GM19324 (cell line): ENCODE measurements around the gene PIK3IP1.
"Not testable (repeated sequence)": the region's sequence is repeated elsewhere in the genome, so short reads cannot be mapped to it uniquely, and the experiment has no call there.

Experiments
- ATAC-seq: cut with Tn5 transposase; IDR thresholded peaks from one replicate; pipeline ENCODE4 v1.9.1; 2021; ENCODE audit warnings: mild to moderate bottlenecking, moderate library complexity; ENCODE audit not compliant: unreplicated experiment, low FRiP score

The PIK3IP1 gene, protein sequence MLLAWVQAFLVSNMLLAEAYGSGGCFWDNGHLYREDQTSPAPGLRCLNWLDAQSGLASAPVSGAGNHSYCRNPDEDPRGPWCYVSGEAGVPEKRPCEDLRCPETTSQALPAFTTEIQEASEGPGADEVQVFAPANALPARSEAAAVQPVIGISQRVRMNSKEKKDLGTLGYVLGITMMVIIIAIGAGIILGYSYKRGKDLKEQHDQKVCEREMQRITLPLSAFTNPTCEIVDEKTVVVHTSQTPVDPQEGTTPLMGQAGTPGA

DNA sequence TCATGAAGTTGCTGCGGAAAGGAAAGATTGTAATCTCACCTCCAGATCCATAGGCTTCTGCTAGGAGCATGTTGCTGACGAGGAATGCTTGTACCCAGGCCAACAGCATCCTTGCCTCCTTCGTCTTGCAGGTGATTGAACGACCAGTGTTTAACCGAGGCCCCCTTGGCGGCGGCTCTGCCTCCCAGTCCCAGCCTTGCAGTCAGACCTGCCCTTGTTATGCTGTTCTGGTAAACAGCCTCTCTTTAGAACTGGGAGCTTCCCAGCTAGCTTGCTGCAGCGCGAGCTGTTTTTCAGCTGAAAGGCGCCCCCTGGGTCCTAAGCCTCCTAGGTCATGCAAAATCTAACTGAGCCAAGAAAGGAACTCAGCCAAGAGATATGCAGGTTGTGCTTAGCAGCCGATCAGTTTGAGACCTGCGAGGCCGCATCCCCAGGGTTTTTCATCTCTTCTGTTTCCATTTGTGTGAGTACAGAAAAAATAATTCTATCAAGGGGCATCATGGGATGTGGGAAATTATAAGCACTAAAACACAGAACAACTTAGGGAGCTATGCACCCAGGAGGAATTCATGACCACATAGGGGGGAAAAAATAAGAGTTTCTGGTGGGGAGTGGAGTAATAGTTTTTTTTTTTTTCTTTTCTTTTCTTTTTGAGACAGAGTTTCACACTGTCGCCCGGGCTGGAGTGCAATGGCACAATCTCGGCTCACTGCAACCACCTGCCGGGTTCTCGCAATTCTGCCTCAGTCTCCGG lies at the start of gene PIK3IP1:
Gene PIK3IP1, minus strand, starts transcription at position 253 of the 754 bp plus-strand sequence. Its CDS starts 144 bp downstream, at position 109.
- ATAC-seq, result no peak

DNA sequence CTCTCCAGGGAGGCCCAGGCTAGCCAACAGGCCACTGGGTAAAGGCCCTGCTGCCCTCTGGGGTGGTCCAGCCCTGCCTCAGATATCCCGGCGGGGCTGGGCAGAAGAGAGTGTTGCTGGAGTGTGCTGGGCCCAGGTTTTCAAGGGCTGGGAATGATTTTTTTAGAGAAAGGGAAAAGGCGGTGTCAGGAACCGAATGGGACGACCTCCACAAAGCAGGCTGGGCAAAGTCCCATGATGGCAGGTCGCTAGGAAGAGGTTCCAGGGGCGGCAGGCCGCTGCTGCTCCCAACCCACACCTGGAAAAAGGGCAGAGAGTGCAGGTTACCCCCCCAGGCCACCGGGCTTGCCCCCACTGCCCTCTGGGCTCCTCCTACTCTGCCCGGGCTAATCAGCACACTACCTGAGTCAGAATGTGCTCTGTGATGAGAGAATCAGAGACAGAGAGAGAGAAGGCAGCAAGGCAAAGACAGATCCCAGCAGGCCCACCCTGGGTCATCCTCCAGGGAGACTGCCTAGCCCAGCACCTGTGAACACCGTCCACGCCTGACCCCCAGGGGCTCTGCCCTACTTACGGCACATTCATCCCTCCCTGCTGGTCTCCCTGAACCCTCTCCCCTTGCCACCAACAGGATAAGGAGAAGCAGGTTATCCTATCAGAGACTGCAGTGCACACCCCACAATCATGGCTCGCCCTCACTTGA lies 49.2 kb upstream of the PIK3IP1 start:
- ATAC-seq, result no peak

DNA sequence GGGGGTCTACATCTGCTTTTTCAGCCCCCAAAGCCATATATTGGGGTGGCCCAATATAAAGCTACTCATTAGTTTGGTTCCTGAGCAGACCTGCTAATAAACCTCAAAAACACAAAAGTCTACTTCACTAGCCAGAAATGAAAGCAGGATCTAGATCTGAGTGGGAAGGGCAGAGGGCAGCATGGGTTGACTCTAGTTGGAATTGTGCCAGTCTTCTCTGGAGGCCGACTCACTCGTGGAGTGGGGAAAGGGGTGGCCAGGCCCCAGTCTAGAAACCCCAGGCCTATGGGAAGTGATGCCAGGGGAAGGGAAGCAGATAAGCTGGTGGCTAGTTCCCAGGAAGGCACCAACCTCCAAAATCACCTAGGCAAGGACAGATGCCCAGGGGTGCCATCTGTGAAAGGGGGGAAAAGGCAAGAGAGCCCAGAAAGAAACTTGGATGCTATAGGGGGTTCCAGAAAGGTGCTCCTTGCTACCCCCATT lies 48.5 kb upstream of the PIK3IP1 start:
- no peak for ATAC-seq

DNA sequence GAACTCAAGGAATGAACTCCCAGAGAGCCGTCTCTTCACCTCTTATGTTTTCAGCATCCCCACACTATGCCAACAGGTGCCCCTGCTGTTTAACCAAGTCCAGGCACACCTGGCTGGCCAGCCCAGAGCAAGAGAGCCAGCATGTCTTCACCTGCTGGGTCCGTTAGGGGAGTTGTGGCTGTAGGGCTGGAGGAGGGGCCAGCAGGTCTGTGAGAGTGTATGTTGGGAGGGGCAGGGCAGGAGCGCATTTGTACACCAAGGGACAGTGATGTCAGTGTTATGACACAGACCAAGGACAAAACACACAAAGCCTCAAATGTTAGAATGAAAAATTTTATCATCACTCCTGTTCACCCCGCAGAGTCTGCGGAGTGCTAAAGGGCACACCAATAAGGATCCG lies 48.1 kb upstream of the PIK3IP1 start:
- ATAC-seq, result no peak

DNA sequence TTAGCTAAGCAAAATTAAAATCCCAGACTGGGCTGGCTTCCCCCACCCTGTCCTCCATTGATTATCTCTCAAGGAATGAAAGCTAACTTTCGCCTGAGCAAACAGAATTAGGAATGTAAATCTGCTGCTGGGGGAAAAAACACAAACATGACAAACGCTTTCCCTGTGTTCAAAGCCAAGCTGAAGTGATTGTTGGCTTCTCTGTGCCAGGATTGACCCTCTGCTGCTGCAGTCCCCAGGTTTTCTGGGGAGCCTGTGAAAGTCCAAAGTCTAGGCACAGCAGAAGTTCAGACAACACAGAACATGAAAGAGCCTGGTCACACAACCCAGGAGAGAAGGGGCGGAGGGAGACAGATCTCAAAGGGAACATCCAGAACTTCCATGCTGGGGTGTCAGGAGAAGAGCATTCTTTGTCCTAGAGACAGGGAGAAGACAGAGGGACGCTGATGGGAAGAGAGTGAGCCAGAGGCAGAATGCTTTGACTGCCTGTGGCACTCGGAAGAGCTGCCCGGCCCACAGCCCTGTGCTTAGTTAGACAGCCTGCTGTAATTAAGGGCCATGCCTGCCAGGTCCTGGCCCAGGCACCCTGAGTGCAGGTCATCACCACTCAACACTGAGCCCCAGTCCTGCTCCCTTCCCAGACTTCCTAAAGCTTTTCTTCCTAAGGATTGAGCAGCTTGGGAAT lies 47.0 kb upstream of the PIK3IP1 start:
- no peak for ATAC-seq

DNA sequence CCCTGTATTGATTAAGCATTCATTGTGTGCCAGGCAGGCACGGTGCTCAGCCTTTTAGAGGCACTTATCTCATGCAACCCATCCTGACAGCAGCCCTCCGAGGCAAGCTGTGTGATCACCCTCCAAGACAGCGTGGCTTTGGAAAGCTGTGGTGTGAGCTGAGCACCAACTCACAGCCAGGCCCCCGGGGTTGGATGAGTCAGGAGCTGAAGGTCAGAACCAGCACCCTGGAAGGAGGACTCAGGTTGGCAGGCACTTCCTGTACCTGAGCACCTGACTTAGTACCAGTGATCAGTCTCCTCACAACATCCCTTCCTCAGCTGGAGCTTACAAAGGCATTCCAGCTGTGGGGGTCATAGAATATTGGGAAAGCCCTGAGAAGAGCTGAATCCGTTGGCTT lies 44.9 kb upstream of the PIK3IP1 start:
- ATAC-seq, result no peak

DNA sequence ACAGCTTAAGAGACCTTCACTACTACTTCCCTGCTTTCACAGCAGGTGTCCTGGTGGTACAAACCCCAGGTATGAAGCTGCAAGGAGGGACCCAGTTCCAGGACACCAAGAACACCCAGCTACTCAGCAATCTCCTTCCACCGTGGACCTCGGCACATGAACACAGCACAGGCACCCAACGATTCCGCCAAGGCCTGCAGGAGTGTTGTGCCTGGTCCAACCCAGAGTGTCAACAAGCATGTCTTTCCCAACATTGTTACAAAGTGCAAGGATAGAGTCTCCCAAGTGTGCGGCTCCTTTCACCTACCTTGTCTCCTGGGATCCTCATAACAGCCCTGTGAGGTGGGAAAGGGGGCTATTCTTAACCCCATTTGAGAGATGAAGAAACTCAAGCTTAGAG lies 42.0 kb upstream of the PIK3IP1 start:
- ATAC-seq, result no peak

DNA sequence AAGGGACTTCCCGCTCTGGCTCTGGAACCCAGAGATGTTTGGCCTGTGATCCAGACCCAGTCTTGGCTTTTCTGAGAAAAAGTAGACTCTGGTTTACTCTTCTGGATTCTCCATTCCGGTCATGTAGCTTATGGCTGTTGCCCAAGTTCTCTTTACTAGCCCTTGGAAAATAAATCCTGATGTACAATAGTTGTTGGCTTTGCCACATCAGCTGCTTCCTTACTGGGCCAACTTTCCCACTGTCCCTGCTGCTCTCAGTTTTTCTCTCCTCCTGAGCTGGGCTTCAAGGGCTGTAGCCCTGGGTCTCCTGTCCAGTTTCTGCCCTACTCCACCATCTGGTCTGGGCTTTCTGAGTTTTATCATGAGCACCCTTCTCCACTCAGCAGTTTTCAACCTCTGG lies 41.4 kb upstream of the PIK3IP1 start:
- ATAC-seq, result no peak

DNA sequence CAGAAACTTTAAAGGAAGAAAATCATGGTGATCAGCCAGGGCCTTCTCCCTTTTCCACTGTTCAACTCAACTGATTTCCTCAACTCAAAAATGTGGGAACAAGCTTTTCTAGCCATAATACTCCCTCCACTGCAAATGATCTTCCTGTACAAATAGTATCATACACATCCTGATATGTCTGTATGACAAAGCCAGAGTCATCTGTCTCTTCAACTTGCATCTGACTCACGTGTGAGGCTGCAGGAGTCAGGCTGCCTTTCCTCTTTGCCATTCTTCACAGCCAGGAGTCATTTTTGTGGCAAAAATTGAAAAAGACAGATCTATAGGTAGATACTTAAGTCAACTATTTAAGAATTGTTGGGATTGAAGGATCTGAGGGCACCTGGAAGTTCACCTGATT lies 40.6 kb upstream of the PIK3IP1 start:
- no peak for ATAC-seq

DNA sequence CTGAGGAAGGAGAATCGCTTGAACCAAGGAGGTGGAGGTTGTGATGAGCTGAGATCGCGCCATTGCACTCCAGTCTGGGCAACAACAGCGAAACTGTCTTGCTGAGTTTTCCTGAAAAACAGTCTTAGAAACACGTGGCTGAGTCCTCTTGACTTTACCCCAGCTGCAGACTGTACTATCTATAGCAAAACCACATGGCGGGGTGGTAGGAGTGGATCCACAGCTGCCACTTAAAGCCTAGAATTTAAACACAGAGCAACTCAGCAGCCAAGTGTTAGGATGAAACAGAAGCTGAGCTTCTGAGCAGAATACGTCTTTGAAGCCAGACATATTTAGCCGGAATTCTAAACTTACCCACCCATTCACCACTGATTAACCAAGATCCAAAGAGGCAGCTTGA lies 39.7 kb upstream of the PIK3IP1 start:
- ATAC-seq, result no peak

DNA sequence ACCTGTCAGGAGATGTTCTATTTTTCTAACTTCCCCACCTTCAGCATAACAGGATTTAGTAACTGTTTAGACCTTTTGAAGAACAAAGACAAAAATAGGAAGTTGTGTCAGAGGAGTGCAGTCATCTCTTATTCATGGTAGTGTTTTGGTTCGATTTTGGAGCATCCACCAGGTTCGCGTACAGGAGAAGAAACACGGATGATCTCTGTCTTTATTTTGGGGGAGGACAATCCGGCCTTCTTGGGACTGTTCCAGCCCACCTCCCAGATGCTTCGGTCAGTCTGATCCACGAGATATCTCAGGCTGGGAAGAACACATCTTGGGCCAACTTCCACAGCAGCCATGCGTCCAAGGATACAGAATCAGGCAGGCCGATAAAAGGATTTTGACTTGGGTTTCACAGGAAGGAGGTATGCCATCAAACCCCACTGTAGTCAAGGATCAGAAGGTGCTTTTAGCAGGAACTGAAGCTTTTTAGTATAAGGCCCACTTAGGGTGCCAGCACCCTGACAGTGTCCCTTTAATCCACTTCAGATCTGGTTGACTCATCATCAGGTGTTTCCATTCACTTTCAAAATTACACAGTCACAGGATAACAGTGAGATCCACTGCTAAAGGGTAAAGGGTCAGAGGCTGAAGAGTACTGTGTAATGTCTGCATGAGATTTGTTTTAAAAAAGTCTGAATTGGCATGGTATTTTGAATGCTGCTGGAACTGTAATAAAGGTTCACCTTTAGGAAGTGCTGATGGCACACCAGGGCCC lies 37.3 kb upstream of the PIK3IP1 start:
- ATAC-seq, result no peak

DNA sequence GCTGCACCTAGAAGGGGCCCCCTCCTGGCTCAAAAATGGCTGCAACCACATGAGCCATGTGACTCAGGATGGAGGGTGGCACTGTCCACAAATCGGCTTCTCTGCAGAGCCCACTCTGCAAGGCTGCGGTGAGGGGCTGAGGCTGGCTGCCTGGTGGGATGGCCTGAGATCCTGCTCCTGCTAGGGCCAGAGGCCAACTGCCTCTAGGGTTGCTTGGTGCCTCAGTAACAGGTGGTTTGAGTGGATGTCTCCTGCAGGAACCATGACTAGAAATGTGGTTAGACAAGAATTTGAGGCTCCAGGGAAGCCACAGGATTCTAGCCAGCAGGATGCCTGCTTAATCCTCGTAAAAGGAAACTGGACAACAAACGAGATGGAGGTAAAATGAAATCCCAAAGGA lies 36.7 kb upstream of the PIK3IP1 start:
- ATAC-seq, result no peak

DNA sequence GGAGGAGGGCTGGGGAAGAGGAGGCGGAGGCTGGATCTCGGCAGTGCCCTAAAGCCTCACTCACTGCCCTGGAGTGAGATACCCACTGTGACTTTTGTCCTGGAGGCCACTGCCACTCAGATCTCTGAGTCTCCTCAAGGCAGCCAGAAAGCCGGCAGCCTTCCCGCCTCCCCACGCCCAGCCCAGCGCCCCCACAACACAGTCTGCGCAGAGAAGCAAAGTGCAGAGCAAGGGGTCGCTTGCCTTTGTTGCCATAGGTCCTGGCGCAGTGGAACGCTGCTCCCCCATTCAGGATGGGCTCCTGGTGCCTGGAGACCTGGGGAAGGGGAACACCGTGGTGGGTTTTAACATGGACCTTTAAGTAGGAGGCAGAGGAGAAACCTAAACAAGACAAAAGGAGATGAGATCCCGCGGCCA lies 36.3 kb upstream of the PIK3IP1 start:
- ATAC-seq, result no peak

DNA sequence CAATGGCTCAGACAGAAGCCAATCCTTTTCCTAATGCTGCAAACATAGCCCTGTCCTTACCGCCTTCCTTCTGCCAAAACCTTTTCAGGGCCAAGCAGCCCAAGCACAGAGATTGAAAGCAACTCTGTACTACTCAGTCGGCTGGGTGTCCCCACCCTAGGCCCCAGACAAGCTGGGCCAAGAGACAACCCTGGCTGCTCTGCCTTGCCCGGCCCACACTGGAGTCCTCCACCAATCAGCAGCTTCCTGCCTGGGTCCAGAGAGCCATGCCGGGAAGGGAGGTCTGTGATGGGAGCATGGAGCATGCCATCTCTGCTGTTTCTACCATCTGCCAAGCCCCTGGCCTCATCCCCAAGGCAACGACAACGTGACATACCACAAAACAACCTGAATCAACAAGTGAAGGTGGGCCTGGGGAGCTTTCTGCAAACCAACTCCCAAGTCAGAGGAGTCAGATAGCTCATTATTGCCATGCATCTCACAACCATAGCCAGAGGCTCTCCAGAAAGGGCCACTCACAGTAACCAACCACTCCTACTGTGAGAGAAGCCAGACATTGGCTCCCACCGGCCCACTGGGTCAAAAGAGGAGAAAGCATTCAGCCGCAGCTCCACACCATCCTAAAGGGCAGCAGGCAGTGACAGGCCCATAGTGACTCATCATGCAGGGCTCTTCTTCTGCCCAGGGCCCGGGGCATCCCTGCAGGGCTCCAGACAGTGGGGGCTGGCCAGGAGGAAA lies 35.7 kb upstream of the PIK3IP1 start:
- no peak for ATAC-seq

DNA sequence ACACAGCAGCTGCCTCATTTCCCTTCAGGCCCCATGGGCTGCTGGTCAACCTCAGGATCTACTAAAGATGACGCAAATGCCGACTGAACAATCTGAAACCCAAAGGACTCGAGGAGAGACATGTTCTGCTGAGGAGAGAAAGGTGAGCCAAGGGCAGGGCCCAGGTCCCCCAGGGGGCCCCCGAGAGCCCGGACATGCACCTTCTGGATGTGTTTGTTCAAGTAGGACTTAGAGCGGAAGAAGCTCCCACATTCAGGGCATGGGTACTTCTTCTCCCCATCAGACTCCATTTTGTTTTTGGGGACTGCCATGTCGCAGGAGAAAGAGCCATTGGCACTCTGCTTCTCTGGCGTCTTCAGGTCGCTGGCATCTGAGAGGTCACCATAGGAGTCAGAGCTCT lies 34.6 kb upstream of the PIK3IP1 start:
- ATAC-seq, result no peak

DNA sequence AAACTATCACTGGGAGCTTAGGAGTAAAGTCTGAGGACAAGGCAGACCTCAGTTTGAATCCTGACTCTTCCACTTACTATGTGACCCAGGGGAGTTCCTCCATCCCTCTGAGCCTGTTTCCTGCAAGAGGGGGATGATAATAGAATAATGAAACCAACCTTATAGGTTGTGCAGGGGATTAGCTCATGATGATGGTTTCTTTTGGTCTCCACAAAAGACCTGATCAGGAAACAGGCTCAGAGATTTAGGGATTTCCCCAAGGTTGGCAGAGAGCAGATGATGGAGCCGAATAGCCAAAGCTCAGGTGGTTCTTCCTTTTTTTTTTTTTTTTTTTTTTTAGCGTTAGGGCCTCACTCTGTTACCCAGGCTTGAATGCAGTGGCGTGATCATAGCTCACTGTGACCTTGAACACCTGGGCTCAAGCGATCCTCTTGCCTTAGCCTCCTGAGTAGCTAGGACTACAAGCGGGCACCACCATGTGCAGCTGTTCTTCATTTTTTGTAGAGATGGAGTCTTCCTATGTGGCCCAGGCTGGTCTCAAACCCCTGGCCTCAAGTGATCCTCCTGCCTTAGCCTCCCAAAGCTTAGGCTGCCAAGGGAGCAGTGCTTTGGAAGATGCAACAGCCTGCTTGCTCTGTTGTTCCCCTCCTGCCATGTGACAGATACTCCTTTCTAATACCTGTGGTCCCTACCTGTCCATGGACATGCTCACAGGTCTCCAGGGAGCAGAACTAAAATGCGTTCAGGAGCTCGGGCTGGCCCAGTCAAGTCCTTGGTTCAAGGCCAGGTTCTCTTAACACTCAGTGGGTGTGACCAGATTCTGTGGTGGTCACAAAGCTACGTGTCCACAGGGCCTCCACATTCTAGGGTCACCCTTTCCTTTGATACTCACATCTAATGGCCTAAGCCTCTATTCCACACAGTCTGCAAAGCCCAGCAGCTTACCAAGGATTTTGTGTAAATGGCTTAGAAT lies 31.6 kb upstream of the PIK3IP1 start:
- no peak for ATAC-seq

DNA sequence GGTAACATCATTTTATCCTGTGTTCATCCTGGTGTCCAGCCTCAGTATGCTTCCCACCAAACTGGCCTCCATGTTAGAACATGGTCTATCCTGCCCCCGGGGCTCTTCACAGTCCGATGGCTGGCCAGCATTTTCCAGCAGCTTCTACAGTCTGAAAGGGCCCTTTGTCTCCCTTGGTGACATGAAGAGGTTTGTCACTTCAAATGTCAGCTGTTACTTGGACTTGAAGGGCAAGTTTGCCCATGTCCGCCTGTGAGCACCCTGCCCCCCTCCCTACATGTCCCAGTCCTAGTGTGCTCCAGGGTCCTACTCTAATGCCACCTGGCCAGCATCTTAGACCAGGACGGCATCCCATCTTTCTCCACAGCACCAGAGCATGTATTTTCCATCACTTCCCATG lies 29.1 kb upstream of the PIK3IP1 start:
- ATAC-seq, result no peak

DNA sequence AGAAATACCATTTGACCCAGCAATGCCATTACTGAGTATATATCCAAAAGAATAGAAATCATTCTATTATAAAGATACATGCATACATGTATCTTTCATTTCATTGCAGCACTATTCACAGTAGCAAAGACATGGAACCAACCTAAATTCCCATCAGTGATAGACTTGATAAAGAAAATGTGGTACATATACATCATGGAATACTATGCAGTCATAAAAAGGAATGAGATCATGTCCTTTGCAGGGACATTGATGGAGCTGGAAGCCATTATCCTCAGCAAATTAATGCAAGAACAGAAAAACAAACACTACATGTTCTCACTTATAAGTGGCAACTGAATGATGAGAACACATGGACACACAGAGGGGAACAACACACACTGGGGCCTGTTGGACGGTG lies 21.9 kb upstream of the PIK3IP1 start:
- ATAC-seq, result not testable (repeated sequence)
